Neural crest cell (in vitro differentiated cells): ENCODE data around the gene GRM4. TPM values are rescaled to one million over a fixed set of nuclear protein-coding genes. Genes with fewer than 3 reads are reported as not detected.

ENCODE experiments used
- DNase-seq: peaks from one replicate; pipeline ENCODE4 v3.0.0; 2021; ENCODE audit warnings: low read depth, mixed read lengths, low spot score
- H3K27ac Mint-ChIP-seq: one replicate; pipeline ENCODE4 v1.8.0; 2021; ENCODE audit warnings: mild to moderate bottlenecking, mixed read lengths; ENCODE audit not compliant: unreplicated experiment
- H3K27me3 Mint-ChIP-seq: 2 replicates; pipeline ENCODE4 v1.8.0; 2021; ENCODE audit warnings: low read depth, mild to moderate bottlenecking, mixed read lengths
- H3K36me3 Mint-ChIP-seq: 2 replicates; pipeline ENCODE4 v1.8.0; 2021; ENCODE audit warnings: low read depth, mild to moderate bottlenecking, mixed read lengths
- H3K4me1 Mint-ChIP-seq: 2 replicates; pipeline ENCODE4 v1.8.0; 2021; ENCODE audit warnings: mixed read lengths
- H3K4me3 Mint-ChIP-seq: one replicate; pipeline ENCODE4 v1.8.0; 2021; ENCODE audit warnings: mild to moderate bottlenecking, mixed read lengths
- H3K9me3 Mint-ChIP-seq: 2 replicates; pipeline ENCODE4 v1.8.0; 2021; ENCODE audit warnings: mixed read lengths
- CTCF ChIP-seq: fragments of 200-600 bp; sonication (generic); conservative IDR thresholded peaks from 2 replicates; pipeline ENCODE4 v1.5.0; 2021; ENCODE audit warnings: antibody characterized with exemption, mild to moderate bottlenecking
- total RNA-seq: library from RNA; stranded (reverse); gene quantifications from 2 replicates; pipeline ENCODE4 v1.2.1, GENCODE V29; 2021

GRM4 gene
- total RNA-seq, 1 donor from 2014 or later: not detected

GRCh38 chr6:34035704-34036356, 110.1 kb downstream of the GRM4 start:
- TF ChIP-seq CTCF: no peak
- Mint-ChIP-seq H3K9me3 (no peaks in the 10 kb centered on the region), H3K4me1 (no peaks in the 10 kb centered on the region), H3K27ac (no peak overlapping the region), H3K36me3 (no peaks in the 10 kb centered on the region), H3K27me3 (no peaks in the 10 kb centered on the region), H3K4me3 (no peak overlapping the region)
- DNase-seq: no peak

GRCh38 chr6:34035161-34035560, 110.7 kb downstream of the GRM4 start:
- no peak for TF ChIP-seq CTCF
- Mint-ChIP-seq H3K4me1 (no peaks in the 10 kb centered on the region), H3K27me3 (no peaks in the 10 kb centered on the region), H3K9me3 (no peaks in the 10 kb centered on the region), H3K27ac (no peak overlapping the region), H3K4me3 (no peak overlapping the region), H3K36me3 (no peaks in the 10 kb centered on the region)
- DNase-seq: no peak

GRCh38 chr6:34032856-34033255, 113.0 kb downstream of the GRM4 start:
- Mint-ChIP-seq H3K27ac (no peak overlapping the region), H3K36me3 (no peaks in the 10 kb centered on the region), H3K9me3 (no peaks in the 10 kb centered on the region), H3K4me3 (no peak overlapping the region), H3K4me1 (no peaks in the 10 kb centered on the region), H3K27me3 (no peaks in the 10 kb centered on the region)
- no peak for DNase-seq
- no peak for TF ChIP-seq CTCF

- no peak for DNase-seq
- Mint-ChIP-seq H3K27me3 (no peaks in the 10 kb centered on the region), H3K9me3 (no peaks in the 10 kb centered on the region), H3K4me1 (no peaks in the 10 kb centered on the region), H3K36me3 (no peaks in the 10 kb centered on the region), H3K4me3 (no peak overlapping the region), H3K27ac (no peak overlapping the region)
- TF ChIP-seq CTCF: no peak
Observed at GRCh38 chr6:34031625-34032383, 114.1 kb downstream of the GRM4 start.

- no peak for TF ChIP-seq CTCF
- no peak for DNase-seq
- Mint-ChIP-seq H3K27me3 (no peaks in the 10 kb centered on the region), H3K9me3 (no peaks in the 10 kb centered on the region), H3K36me3 (no peaks in the 10 kb centered on the region), H3K27ac (no peak overlapping the region), H3K4me1 (no peaks in the 10 kb centered on the region), H3K4me3 (no peak overlapping the region)
Observed at GRCh38 chr6:34030831-34031624, 114.9 kb downstream of the GRM4 start.
